BE2C (cell line): ENCODE measurements around the gene CCDC146.
"Not testable (repeated sequence)": the region's sequence is repeated elsewhere in the genome, so short reads cannot be mapped to it uniquely, and the experiment has no call there.

Source experiments
- DNase-seq: peaks from one replicate; pipeline ENCODE4 v3.0.0-alpha.2; 2020
- H3K27me3 ChIP-seq: fragments of 250-450 bp; sonication (Bioruptor Pico); 2 replicates; pipeline ENCODE4 v1.5.1; 2020; ENCODE audit warnings: mild to moderate bottlenecking
- H3K36me3 ChIP-seq: fragments of 250-450 bp; sonication (Bioruptor Pico); 2 replicates; pipeline ENCODE4 v1.5.1; 2020; ENCODE audit warnings: mild to moderate bottlenecking
- H3K4me1 ChIP-seq: fragments of 250-450 bp; sonication (Bioruptor Pico); 2 replicates; pipeline ENCODE4 v1.5.1; 2020
- H3K4me3 ChIP-seq: 2 replicates; pipeline ENCODE4 v1.5.1; 2011; ENCODE audit warnings: low read depth, low read length
- H3K9me3 ChIP-seq: fragments of 250-450 bp; sonication (Bioruptor Pico); 2 replicates; pipeline ENCODE4 v1.5.1; 2020
- TF ChIP-seq, protein P1 (sequence below): IDR thresholded peaks from 2 replicates; pipeline ENCODE4 v1.5.1; 2012; ENCODE audit warnings: mild to moderate bottlenecking, low read depth, low read length

CCDC146 gene

DNA sequence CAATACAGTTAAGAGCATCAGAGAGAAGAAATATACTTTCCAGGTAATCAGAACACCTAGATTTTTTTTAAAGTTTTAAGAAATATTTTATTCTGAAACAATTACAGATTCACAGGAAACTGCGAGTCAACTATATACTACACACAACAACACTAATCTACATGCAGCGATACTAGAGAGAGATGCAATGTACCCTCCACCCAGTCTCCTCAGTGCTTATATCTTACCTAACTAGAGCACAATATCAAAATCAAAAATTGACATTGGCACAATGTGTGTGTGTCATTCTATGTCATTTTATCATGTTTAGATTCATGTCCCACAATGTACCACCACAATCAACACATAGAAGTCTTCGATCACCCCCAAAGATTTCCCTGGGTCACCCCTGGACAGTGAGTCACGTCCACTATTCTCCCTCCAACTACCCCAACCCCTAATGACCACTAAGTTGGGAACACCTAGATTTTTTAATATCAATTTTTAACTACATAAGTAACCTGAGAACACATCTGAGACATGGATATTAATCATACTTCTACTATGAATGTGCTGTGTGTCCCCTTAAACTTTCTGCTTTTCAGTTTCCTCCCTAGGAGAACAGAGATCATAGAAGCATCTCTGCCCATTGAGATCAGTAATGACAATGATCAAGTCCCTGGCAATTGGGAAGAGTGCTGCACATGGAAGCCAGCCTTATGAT, 207.2 kb downstream of the CCDC146 start:
- no peak overlapping the region for H3K4me3 ChIP-seq
- H3K36me3 ChIP-seq, result no peaks in the 10 kb centered on the region
- no peaks in the 10 kb centered on the region for H3K27me3 ChIP-seq
- no peaks in the 10 kb centered on the region for H3K9me3 ChIP-seq
- H3K4me1 ChIP-seq, result no peaks in the 10 kb centered on the region
- DNase-seq, result no peak
- TF ChIP-seq, protein P1, sequence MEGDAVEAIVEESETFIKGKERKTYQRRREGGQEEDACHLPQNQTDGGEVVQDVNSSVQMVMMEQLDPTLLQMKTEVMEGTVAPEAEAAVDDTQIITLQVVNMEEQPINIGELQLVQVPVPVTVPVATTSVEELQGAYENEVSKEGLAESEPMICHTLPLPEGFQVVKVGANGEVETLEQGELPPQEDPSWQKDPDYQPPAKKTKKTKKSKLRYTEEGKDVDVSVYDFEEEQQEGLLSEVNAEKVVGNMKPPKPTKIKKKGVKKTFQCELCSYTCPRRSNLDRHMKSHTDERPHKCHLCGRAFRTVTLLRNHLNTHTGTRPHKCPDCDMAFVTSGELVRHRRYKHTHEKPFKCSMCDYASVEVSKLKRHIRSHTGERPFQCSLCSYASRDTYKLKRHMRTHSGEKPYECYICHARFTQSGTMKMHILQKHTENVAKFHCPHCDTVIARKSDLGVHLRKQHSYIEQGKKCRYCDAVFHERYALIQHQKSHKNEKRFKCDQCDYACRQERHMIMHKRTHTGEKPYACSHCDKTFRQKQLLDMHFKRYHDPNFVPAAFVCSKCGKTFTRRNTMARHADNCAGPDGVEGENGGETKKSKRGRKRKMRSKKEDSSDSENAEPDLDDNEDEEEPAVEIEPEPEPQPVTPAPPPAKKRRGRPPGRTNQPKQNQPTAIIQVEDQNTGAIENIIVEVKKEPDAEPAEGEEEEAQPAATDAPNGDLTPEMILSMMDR, result no peak

DNA sequence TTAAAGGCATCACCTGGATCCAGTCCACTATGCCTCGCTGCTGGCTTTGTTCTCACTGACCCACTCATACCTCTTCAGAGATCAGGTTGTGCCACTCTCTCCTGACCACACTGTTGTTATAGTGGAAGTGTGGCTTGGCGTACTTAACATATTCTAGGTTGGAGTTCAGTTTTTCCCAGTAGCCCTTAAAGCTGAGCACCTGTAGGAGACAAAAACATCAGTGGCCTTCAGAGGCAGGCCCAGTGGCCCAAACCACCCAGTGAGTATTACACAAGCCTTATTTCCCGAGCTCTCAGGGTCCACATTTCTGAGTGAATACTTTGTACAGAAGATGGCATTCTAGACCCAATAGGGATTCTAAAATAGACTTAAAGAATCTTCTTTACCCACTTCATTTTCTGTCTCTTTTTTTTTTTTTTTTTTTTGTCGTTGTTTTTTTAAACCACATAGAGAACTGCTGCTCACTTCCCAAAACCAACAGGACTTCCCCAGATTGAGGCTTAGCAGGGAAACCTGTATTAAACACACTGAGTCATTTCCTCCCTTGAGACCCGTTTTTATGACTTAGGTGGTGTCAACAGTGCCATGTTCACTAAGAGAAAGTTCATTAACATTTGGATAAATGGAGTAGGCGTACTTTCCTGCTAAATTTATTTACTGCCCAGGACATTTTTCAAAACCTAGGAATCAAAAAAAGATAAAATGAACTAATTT, 207.9 kb downstream of the CCDC146 start:
- Histone ChIP-seq H3K4me1 (no peaks in the 10 kb centered on the region), H3K9me3 (no peaks in the 10 kb centered on the region), H3K4me3 (no peak overlapping the region), H3K36me3 (no peaks in the 10 kb centered on the region), H3K27me3 (no peaks in the 10 kb centered on the region)
- TF ChIP-seq, protein P1, result no peak
- DNase-seq, result no peak

DNA sequence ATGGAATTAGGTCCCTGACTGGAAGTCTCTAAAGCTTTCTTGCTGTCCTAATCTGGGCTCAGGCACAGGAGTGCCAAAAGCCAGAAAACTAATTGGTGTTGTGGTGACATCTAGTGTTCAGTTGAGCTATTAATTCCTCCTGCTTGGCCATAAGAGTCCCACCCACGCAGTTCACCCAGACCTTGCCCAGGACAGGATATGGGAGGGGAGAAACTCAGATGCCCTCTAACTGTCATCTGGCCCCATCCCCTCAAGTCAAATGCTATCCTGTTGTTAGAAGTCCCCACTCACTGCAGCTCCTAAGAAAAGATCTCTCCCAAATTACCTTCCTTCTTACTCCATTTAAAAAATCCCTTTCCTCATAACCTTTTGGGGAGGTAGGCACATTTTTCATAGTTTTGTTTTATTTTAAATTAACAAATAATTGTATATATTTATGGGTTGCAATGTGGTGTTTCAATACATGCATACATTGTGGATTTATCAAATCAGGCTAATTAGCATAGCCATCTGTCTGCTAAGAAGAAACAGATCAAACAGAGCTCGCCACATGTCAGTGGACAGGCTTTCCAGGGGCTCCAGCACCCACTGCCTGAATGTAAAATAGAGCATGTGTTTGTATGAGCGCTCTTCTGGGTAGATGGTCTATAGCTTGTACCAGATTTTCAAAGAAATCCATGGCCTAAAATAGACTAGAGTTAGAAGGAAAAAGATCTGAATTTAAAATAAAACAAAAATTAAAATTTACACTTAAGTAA, 209.7 kb downstream of the CCDC146 start:
- peak; percentile 69 for DNase-seq
- TF ChIP-seq, protein P1, result peak; percentile 75
- Histone ChIP-seq H3K9me3 (no peaks in the 10 kb centered on the region), H3K4me3 (no peak overlapping the region), H3K27me3 (no peaks in the 10 kb centered on the region), H3K4me1 (no peaks in the 10 kb centered on the region), H3K36me3 (no peaks in the 10 kb centered on the region)

DNA sequence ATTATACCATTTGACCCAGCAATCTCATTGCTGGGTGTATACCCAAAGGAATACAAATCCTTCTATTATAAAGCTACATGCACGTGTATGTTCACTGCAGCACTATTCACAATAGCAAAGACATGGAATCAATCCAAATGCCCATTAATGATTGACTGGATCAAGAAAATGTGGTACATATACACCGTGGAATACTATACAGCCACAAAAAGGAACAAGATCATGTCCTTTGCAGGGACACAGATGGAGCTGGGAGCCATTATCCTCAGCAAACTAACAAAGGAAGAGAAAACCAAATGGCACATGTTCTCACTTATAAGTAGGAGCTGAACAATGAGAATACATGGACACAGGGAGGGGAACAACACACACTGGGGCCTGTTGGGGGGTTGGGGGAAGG, 211.6 kb downstream of the CCDC146 start:
- H3K4me3 ChIP-seq, H3K4me1 ChIP-seq, H3K36me3 ChIP-seq, H3K27me3 ChIP-seq, DNase-seq, H3K9me3 ChIP-seq: not testable (repeated sequence)

DNA sequence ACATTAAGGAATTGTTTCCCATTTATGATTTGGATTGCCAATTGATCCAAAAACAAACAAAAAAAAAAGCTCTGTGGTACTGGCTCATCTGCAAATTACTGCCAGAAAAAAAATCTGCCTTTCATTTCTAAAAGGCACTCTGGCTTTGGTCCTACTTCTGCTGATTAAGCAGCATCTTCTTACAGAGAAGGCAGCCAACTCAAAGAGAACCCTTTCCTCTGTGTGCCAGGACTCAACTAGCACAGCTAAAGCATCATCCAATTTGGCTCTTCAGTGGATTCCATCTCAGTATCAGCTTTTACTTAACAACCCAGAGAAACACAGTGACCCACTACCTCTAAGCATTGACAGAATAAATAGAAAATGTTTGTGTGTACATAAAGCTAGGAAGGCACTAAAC, 213.2 kb downstream of the CCDC146 start:
- Histone ChIP-seq H3K27me3 (peaks cover 11% of the 10 kb centered on the region), H3K9me3 (no peaks in the 10 kb centered on the region), H3K4me3 (no peak overlapping the region), H3K4me1 (no peaks in the 10 kb centered on the region), H3K36me3 (no peaks in the 10 kb centered on the region)
- DNase-seq, result no peak
- TF ChIP-seq, protein P1, result no peak

DNA sequence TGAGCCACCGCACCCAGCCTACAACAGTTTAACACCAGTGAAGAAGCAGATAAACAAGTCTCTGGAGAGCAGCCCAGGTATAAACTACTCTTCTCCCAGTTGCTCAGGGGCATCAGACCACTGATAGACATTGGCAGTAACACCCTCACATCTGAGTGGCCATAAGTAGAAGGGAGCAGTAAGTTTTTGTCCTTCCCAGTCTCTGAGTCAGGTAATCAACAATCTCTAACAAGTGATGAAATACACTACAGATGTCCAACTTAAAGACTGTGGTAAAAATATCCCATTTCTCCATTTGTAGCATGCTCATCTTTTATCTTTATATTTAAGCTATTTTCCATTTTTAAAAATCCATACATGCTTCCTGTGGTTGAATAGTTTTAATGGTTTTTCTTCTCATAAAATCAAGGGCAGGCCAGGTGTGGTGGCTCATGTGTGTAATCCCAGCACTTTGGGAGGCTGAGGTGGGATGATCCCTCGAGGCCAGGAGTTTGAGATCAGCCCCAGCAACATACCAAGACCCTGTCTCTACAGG, 215.1 kb downstream of the CCDC146 start:
- DNase-seq, result no peak
- Histone ChIP-seq H3K9me3 (no peaks in the 10 kb centered on the region), H3K36me3 (no peaks in the 10 kb centered on the region), H3K4me3 (no peak overlapping the region), H3K4me1 (no peaks in the 10 kb centered on the region), H3K27me3 (peaks cover 14% of the 10 kb centered on the region)
- TF ChIP-seq, protein P1, result no peak
